Bronchial epithelial cell (primary cell): ENCODE measurements around the gene MAEA. TPM values are rescaled to one million over a fixed set of nuclear protein-coding genes. Genes with fewer than 3 reads are reported as not detected.

ENCODE experiments used
- DNase-seq: peaks from one replicate; pipeline ENCODE4 v3.0.0-alpha.2; 2010; ENCODE audit warnings: low read depth
- FAIRE-seq: peaks from 2 replicates; lab custom pipeline; 2011; peaks lifted over from hg19 to GRCh38; lab: Jason Lieb, UNC
- H3K27me3 ChIP-seq: 2 replicates; pipeline ENCODE4 v1.5.1; 2011; ENCODE audit warnings: low read length; ENCODE audit not compliant: control insufficient read depth, insufficient read depth
- H3K36me3 ChIP-seq: 2 replicates; pipeline ENCODE4 v1.5.1; 2011; ENCODE audit warnings: low read length; ENCODE audit not compliant: control insufficient read depth, insufficient read depth
- H3K4me3 ChIP-seq: 2 replicates; pipeline ENCODE4 v1.5.1; 2011; ENCODE audit warnings: mild to moderate bottlenecking, low read depth, low read length, control low read depth
- CTCF ChIP-seq: IDR thresholded peaks from 2 replicates; pipeline ENCODE4 v1.5.1; 2011; ENCODE audit warnings: mild to moderate bottlenecking, moderate library complexity, low read length, control low read depth, inconsistent platforms; ENCODE audit not compliant: insufficient read depth, severe bottlenecking
- total RNA-seq: library from RNA; depleted of rRNA; stranded (reverse); fragments of >200 nt; gene quantifications from 2 replicates; pipeline ENCODE4 v1.2.1, GENCODE V29; 2014

The MAEA gene
- total RNA-seq, 1 donor from 2014 or later = 46.1 TPM

GRCh38 chr4:1312821-1313640 lies 23.3 kb downstream of the MAEA start:
- TF ChIP-seq CTCF = no peak
- H3K27me3 ChIP-seq = no peaks in the 10 kb centered on the region
- H3K4me3 ChIP-seq = no peak overlapping the region
- peaks cover 36% of the 10 kb centered on the region for H3K36me3 ChIP-seq
- DNase-seq (no peak), FAIRE-seq (no peak)

GRCh38 chr4:1315306-1315705 lies 25.6 kb downstream of the MAEA start:
- H3K36me3 ChIP-seq = peaks cover 43% of the 10 kb centered on the region
- no peak for FAIRE-seq

GRCh38 chr4:1315836-1316536 lies 26.3 kb downstream of the MAEA start:
- no peak for DNase-seq
- no peak for FAIRE-seq
- peaks cover 43% of the 10 kb centered on the region for H3K36me3 ChIP-seq

More at GRCh38 chr4:1315306-1315705, 25.6 kb downstream of the MAEA start:
- Histone ChIP-seq H3K4me3 (no peak overlapping the region), H3K27me3 (no peaks in the 10 kb centered on the region)
- DNase-seq = no peak
- TF ChIP-seq CTCF = no peak

GRCh38 chr4:1316537-1317168 lies 27.0 kb downstream of the MAEA start:
- no peaks in the 10 kb centered on the region for H3K27me3 ChIP-seq
- no peak for TF ChIP-seq CTCF
- H3K36me3 ChIP-seq = peaks cover 44% of the 10 kb centered on the region
- DNase-seq (no peak), FAIRE-seq (no peak)
- H3K4me3 ChIP-seq = no peak overlapping the region

More at GRCh38 chr4:1315836-1316536, 26.3 kb downstream of the MAEA start:
- no peak for TF ChIP-seq CTCF
- H3K4me3 ChIP-seq = no peak overlapping the region
- no peaks in the 10 kb centered on the region for H3K27me3 ChIP-seq

GRCh38 chr4:1317177-1318045 lies 27.7 kb downstream of the MAEA start:
- Histone ChIP-seq H3K27me3 (no peaks in the 10 kb centered on the region), H3K36me3 (peaks cover 44% of the 10 kb centered on the region), H3K4me3 (no peak overlapping the region)
- peak; percentile 36 for FAIRE-seq
- no peak for DNase-seq
- no peak for TF ChIP-seq CTCF
